Transverse colon (tissue), 4 donors: ENCODE results near the gene MYO1C. TPM values are rescaled to one million over a fixed set of nuclear protein-coding genes. Genes with fewer than 3 reads are reported as not detected.

Source experiments
- DNase-seq: peaks from one replicate; pipeline ENCODE4 v3.0.0-alpha.2; 2019
- H3K27ac ChIP-seq, 4 donors: fragments of 200-600 bp; sonication (generic); 2 replicates each; pipeline ENCODE4 v1.5.1; 2016 to 2018; ENCODE audit warnings: inconsistent platforms in 4 of 4
- H3K27me3 ChIP-seq: fragments of 200-600 bp; sonication (generic); 2 replicates; pipeline ENCODE4 v1.5.1; 2017; ENCODE audit warnings: inconsistent platforms
- H3K36me3 ChIP-seq, 4 donors: fragments of 200-600 bp; sonication (generic); 2 replicates each; pipeline ENCODE4 v1.5.1; 2017 to 2019; ENCODE audit warnings: inconsistent platforms in 4 of 4
- H3K4me1 ChIP-seq, 4 donors: fragments of 200-600 bp; sonication (generic); 2 replicates each; pipeline ENCODE4 v1.5.1; 2017 to 2020; ENCODE audit warnings: inconsistent platforms in 4 of 4
- H3K4me3 ChIP-seq, 4 donors: fragments of 200-600 bp; sonication (generic); 1 replicate in 1 of 4; 2 replicates in 3 of 4; pipeline versions ENCODE4 v1.5.1 to v1.6.1; 2017 to 2019; ENCODE audit warnings: inconsistent platforms in 4 of 4
- H3K9me3 ChIP-seq, 2 donors: fragments of 200-600 bp; sonication (generic); 2 replicates each; pipeline ENCODE4 v1.5.1; 2017 to 2019; ENCODE audit warnings: inconsistent platforms in 2 of 2
- CTCF ChIP-seq, 5 experiments: fragments of 200-600 bp in 3 of 5; fragments of 450-650 bp in 2 of 5; sonication (generic) in 3 of 5; IDR thresholded peaks; 1 replicate in 2 of 5; 2 replicates in 3 of 5; pipeline ENCODE4 v1.5.1; 2016 to 2017; ENCODE audit warnings: antibody characterized with exemption in 5 of 5, inconsistent platforms in 3 of 5, mild to moderate bottlenecking in 2 of 5, moderate library complexity in 1 of 5
- EP300 ChIP-seq: sonication (generic); formaldehyde crosslinking; IDR thresholded peaks from one replicate; pipeline ENCODE4 v1.6.1; 2017; ENCODE audit warnings: antibody characterized with exemption, low read depth
- POLR2A ChIP-seq: fragments of 450-650 bp; IDR thresholded peaks from one replicate; pipeline ENCODE4 v1.6.1; 2016; ENCODE audit warnings: antibody characterized with exemption, mild to moderate bottlenecking, moderate library complexity
- POLR2AphosphoS5 ChIP-seq, 3 donors: sonication (generic); formaldehyde crosslinking; IDR thresholded peaks; one replicate each; pipeline ENCODE4 v1.6.1; 2016; ENCODE audit warnings: antibody characterized with exemption in 3 of 3
- WGBS, 2 donors: methylation state at CpG; one replicate each; pipeline ENCODE4 v1.1.5; 2018; ENCODE audit warnings: low coverage in 1 of 2; 5-methylcytosine and 5-hydroxymethylcytosine counted together
- in situ Hi-C, 4 donors: fragments of 200-750 bp; cut with MboI; loops; one replicate each; pipeline versions ENCODE4 v1.15.0 to v1.15.1; 2017; ENCODE audit warnings: low sequenced_read_pairs in 3 of 4, low pct_ligation_motif_present in 1 of 4, low pct_unique_long_range_greater_than_20kb in 1 of 4
- intact Hi-C: fragments of 100-400 bp; cut with DNase I; formaldehyde crosslinking; loops from one replicate; pipeline ENCODE4 v1.15.1; 2023; ENCODE audit warnings: low total_unique reads
- total RNA-seq, 4 donors: library from RNA; depleted of rRNA; stranded (reverse); fragments of >200 nt; gene quantifications; one replicate each; pipeline ENCODE4 v1.1.0, GENCODE V29; 2016

MYO1C gene
- 100 to 1,000 TPM; 163 to 456 (median 219) TPM for total RNA-seq

DNA sequence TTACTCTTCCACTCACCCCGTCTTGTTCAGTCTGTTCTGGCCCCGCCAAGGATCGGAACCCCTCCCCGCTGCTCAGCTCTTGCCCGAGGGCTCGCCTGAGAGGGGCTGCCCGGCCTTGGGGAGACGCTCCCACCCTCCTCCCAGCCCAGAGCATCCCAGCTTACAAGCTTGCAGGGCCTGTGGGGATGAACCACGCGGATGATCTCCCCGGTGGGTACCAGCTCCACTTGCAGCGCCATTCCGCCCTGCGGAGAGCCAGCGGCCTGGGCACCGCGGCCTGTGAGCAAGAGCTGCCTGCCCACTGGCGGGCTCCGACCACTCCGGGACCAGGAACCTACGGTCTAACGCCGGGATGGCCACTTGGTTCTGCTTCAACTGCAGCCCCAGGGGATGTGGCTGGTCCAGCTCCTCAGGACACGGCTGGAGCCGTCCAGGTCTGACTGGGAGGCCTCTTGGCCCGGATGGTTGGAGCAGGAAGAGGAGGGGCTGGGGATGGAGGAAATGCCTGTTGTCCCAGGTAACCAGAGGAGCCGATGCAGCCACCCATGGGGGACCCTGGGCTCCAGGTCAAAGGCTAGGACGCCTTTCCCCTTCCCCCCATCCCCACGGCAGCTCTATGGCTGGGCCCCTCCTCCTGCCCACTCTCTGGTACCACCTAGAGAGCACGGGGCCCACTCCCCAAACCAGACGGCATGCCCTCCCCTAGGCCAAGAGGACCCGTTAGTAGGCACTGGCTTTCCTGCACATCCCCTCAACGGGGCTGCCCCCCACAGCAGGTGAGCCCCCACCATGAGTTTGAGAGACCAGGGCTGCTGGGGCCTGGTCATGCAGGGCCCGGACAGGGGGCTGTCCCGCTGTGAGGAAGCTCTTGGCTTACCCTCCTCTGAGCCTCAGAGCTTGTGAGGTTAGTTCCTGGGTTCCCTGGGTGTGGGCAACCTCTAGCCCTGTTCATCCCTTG lies at the start of gene MYO1C:
Gene MYO1C (minus strand): TSS at position 438 of the 958 bp plus-strand sequence. CDS start 199 bp downstream, at position 239.
- H3K27ac ChIP-seq, result peak within 1 kb of the TSS; percentile 94 to 99 (median 97)

GRCh38 chr17:1541367-1541904 lies 49.0 kb upstream of the MYO1C start:
- no peak for DNase-seq
- Histone ChIP-seq H3K4me3 (no peak overlapping the region), H3K9me3 (no peaks in the 10 kb centered on the region), H3K27ac (no peak overlapping the region), H3K4me1 (peaks cover 0 to 9% (median 6%) of the 10 kb centered on the region in 4 donors), H3K36me3 (peaks cover 0 to 48% (median 23%) of the 10 kb centered on the region in 4 donors), H3K27me3 (no peaks in the 10 kb centered on the region)
- intact Hi-C loops (no loop called here), in situ Hi-C loops (no loop called here)
- no peak for TF ChIP-seq POLR2A
- no peak for TF ChIP-seq EP300
- TF ChIP-seq CTCF (IDR thresholded peaks at IDR 0.05), result no peak
- TF ChIP-seq POLR2AphosphoS5 (IDR thresholded peaks at IDR 0.05), result no peak
- 89 to 100% methylated on average over 1 to 4 of the region's 4 CpGs for WGBS, 2 donors

More for the DNA sequence above, at the start of gene MYO1C:
- Histone ChIP-seq H3K4me1 (peaks cover 44 to 65% (median 55%) of the 10 kb centered on the region in 4 donors), H3K9me3 (no peaks in the 10 kb centered on the region), H3K4me3 (peak within 1 kb of the TSS; percentile 48 to 80 (median 70)), H3K27me3 (no peaks in the 10 kb centered on the region), H3K36me3 (peaks cover 0 to 9% (median 0%) of the 10 kb centered on the region in 4 donors)
- in situ Hi-C loops (no loop called here), intact Hi-C loops (no loop called here)
- WGBS, 2 donors, result 69% methylated on average over 34 of the region's 35 CpGs; no CpG with 5 or more reads in 1 of the 2 donors
- TF ChIP-seq POLR2AphosphoS5 (IDR thresholded peaks at IDR 0.05) (peak in 2 of 3 donors; percentile 14 to 34), EP300 (no peak)
- no peak for DNase-seq

- Histone ChIP-seq H3K27ac (no peak overlapping the region), H3K27me3 (no peaks in the 10 kb centered on the region), H3K4me1 (no peaks in the 10 kb centered on the region), H3K9me3 (no peaks in the 10 kb centered on the region), H3K4me3 (no peak overlapping the region), H3K36me3 (peaks cover 0 to 46% (median 23%) of the 10 kb centered on the region in 4 donors)
- in situ Hi-C loops, result no loop called here
- intact Hi-C loops, result no loop called here
- no peak for DNase-seq
- 88 to 100% methylated on average over 2 to 15 of the region's 15 CpGs for WGBS, 2 donors
- no peak for TF ChIP-seq POLR2AphosphoS5 (IDR thresholded peaks at IDR 0.05)
- no peak for TF ChIP-seq CTCF (IDR thresholded peaks at IDR 0.05)
- TF ChIP-seq POLR2A, result no peak
- TF ChIP-seq EP300, result no peak
Observed at GRCh38 chr17:1539811-1540210, 47.3 kb upstream of the MYO1C start.

DNA sequence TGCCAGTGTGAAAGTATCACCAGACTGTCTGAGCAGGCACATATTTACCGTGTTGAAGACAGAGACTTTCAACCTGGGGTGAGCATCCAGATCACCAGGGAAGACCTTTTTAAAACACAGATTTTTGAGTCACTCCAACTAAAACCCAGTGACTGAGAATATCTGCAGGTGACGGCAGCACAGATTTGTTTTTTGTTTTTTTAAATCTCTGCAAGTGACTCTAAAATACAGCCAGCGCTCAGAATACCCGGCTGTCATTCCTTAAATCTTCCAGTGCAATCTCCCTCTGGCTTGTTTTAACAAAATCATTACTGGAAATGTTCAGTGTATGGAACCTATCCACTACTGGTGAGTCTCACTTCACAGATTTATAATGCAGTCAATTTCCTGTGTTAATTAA lies 43.3 kb upstream of the MYO1C start:
- H3K9me3 ChIP-seq, result no peaks in the 10 kb centered on the region
- no peak for DNase-seq
- H3K4me3 ChIP-seq, result no peak overlapping the region
- peaks cover 0 to 66% (median 22%) of the 10 kb centered on the region in 4 donors for H3K36me3 ChIP-seq
- intact Hi-C loops (no loop called here), in situ Hi-C loops (no loop called here)
- TF ChIP-seq POLR2A, result no peak
- TF ChIP-seq POLR2AphosphoS5 (IDR thresholded peaks at IDR 0.05), result no peak
- TF ChIP-seq CTCF (IDR thresholded peaks at IDR 0.05), result no peak
- no peak for TF ChIP-seq EP300
- WGBS, 2 donors, result 53 to 76% methylated on average over 3 to 4 of the region's 4 CpGs
- H3K4me1 ChIP-seq, result no peaks in the 10 kb centered on the region
- no peak overlapping the region for H3K27ac ChIP-seq
- H3K27me3 ChIP-seq, result no peaks in the 10 kb centered on the region
